Mesenchymal stem cell (in vitro differentiated cells and primary cell): Measurements from ENCODE around the gene IL36RN.

ENCODE experiments used
- DNase-seq: peaks from one replicate; pipeline ENCODE4 v3.0.0-alpha.2; 2013
- H2AFZ ChIP-seq: one replicate; pipeline ENCODE4 v1.6.1; 2013; ENCODE audit warnings: low read depth, mild to moderate bottlenecking, control low read depth, inconsistent platforms, low read length, moderate library complexity
- H2AK5ac ChIP-seq: 2 replicates; pipeline ENCODE4 v1.6.1; 2013; ENCODE audit warnings: low read length, moderate library complexity, mild to moderate bottlenecking, inconsistent platforms; ENCODE audit not compliant: severe bottlenecking
- H2BK120ac ChIP-seq: one replicate; pipeline ENCODE4 v1.6.1; 2013; ENCODE audit warnings: low read depth, mild to moderate bottlenecking, inconsistent platforms, low read length, moderate library complexity
- H2BK12ac ChIP-seq, 2 experiments: one replicate each; pipeline ENCODE4 v1.6.1; 2013; ENCODE audit warnings: inconsistent platforms in 2 of 2, low read length in 2 of 2, mild to moderate bottlenecking in 2 of 2, moderate library complexity in 2 of 2, control low read depth in 1 of 2
- H2BK15ac ChIP-seq: one replicate; pipeline ENCODE4 v1.6.1; 2013; ENCODE audit warnings: mild to moderate bottlenecking, low read depth, inconsistent platforms; ENCODE audit not compliant: poor library complexity, severe bottlenecking
- H2BK5ac ChIP-seq: 2 replicates; pipeline ENCODE4 v1.6.1; 2013; ENCODE audit warnings: low read depth, mild to moderate bottlenecking, low read length, control low read depth, inconsistent platforms; ENCODE audit not compliant: poor library complexity, severe bottlenecking
- H3K14ac ChIP-seq, 2 experiments: one replicate each; pipeline ENCODE4 v1.6.1; 2013; ENCODE audit warnings: inconsistent platforms in 2 of 2, low read length in 2 of 2, control low read depth in 1 of 2, mild to moderate bottlenecking in 1 of 2, moderate library complexity in 1 of 2
- H3K18ac ChIP-seq, 2 experiments: one replicate each; pipeline ENCODE4 v1.6.1; 2013; ENCODE audit warnings: inconsistent platforms in 2 of 2, low read length in 2 of 2, control low read depth in 1 of 2, low read depth in 1 of 2, mild to moderate bottlenecking in 1 of 2
- H3K23ac ChIP-seq, 2 experiments: one replicate each; pipeline ENCODE4 v1.6.1; 2013; ENCODE audit warnings: inconsistent platforms in 2 of 2, low read length in 2 of 2, mild to moderate bottlenecking in 2 of 2, moderate library complexity in 2 of 2, control low read depth in 1 of 2
- H3K27ac ChIP-seq: 2 replicates; pipeline ENCODE4 v1.5.1; 2013; ENCODE audit warnings: mild to moderate bottlenecking, moderate library complexity, low read length, control low read depth, inconsistent platforms; ENCODE audit not compliant: poor library complexity, severe bottlenecking
- H3K27me3 ChIP-seq, 2 experiments: 2 replicates each; pipeline versions ENCODE4 v1.6.1 to v1.7.0; 2013; ENCODE audit warnings: low read length in 2 of 2, mild to moderate bottlenecking in 2 of 2, moderate library complexity in 2 of 2, control low read depth in 1 of 2, inconsistent platforms in 1 of 2; ENCODE audit not compliant: control insufficient read depth in 1 of 2, insufficient read depth in 1 of 2
- H3K36me3 ChIP-seq, 2 experiments: 2 replicates each; pipeline versions ENCODE4 v1.6.1 to v1.7.0; 2013; ENCODE audit warnings: low read length in 2 of 2, control low read depth in 1 of 2, inconsistent platforms in 1 of 2, low read depth in 1 of 2, mild to moderate bottlenecking in 1 of 2; ENCODE audit not compliant: insufficient read depth in 2 of 2, control insufficient read depth in 1 of 2
- H3K4ac ChIP-seq, 2 experiments: one replicate each; pipeline ENCODE4 v1.6.1; 2013; ENCODE audit warnings: inconsistent platforms in 2 of 2, low read length in 2 of 2, mild to moderate bottlenecking in 2 of 2, moderate library complexity in 2 of 2, control low read depth in 1 of 2, low read depth in 1 of 2
- H3K4me1 ChIP-seq: 2 replicates; pipeline ENCODE4 v1.6.1; 2013; ENCODE audit warnings: low read depth, low read length, control low read depth; ENCODE audit not compliant: control insufficient read depth, insufficient read depth
- H3K4me2 ChIP-seq: 2 replicates; pipeline ENCODE4 v1.6.1; 2013; ENCODE audit warnings: low read length, mild to moderate bottlenecking, inconsistent platforms; ENCODE audit not compliant: poor library complexity, severe bottlenecking
- H3K4me3 ChIP-seq, 2 experiments: 2 replicates each; pipeline versions ENCODE4 v1.5.1 to v1.7.0; 2013; ENCODE audit warnings: low read length in 2 of 2, mild to moderate bottlenecking in 2 of 2, control low read depth in 1 of 2, low read depth in 1 of 2; ENCODE audit not compliant: insufficient read depth in 1 of 2
- H3K79me1 ChIP-seq: replicated peaks from 2 replicates; pipeline ENCODE4 v1.6.1; 2013; ENCODE audit warnings: mild to moderate bottlenecking, control low read depth, low read length, inconsistent platforms; ENCODE audit not compliant: poor library complexity, severe bottlenecking
- H3K9ac ChIP-seq: 2 replicates; pipeline ENCODE4 v1.7.0; 2013; ENCODE audit warnings: mild to moderate bottlenecking, low read length, moderate library complexity
- H3K9me3 ChIP-seq: 2 replicates; pipeline ENCODE4 v1.7.0; 2013; ENCODE audit warnings: mild to moderate bottlenecking, low read length; ENCODE audit not compliant: control insufficient read depth
- H4K8ac ChIP-seq: one replicate; pipeline ENCODE4 v1.6.1; 2013; ENCODE audit warnings: inconsistent platforms, mild to moderate bottlenecking, low read length, moderate library complexity
- H4K91ac ChIP-seq: one replicate; pipeline ENCODE4 v1.6.1; 2013; ENCODE audit warnings: mild to moderate bottlenecking, low read length, inconsistent platforms
- WGBS: methylation state at CpG from one replicate; pipeline ENCODE4 v1.1.7; 2013; ENCODE audit warnings: mixed read lengths; 5-methylcytosine and 5-hydroxymethylcytosine counted together

IL36RN gene

DNA sequence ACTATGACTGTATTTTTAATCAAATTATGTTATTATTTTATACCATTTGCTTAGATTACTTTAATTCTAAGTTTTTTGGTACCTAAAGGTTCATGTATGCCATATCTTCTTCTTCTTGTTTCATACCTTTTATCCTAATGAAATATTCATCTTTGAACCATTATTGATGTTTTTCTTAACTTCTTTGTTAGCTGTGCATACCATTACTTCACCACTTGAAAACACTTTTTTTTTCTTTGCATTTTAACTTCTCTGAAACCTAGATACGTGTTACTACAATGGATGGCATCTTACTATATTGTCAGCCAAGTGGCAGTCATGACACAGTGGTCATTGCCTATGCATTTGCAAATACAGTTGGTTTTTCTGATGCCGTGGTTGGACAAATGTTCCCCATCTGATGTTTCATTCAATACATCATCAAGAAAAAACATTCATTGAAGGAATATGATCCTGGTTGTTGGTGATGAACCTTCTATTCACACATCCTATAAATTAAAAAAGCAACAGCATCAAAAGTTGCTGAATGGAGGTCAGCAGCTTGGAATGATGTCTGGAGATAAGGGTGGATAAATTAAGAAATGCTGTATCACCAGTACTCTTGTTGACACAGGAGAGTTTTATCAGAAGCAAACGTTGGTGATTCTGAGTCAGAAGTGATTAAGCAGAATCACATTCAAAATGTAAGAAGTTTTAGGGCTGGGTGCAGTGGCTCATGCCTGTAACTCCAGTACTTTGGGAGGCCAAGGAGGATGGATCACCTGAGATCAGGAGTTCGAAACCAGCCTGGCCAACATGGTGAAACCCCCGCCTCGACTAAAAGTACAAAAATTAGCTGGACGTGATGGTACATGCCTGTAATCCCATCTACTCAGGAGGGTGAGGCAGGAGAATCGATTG lies 46.3 kb upstream of the IL36RN start:
- H3K27me3 ChIP-seq, result peaks cover 8 to 16% of the 10 kb centered on the region in 2 experiments
- H3K4me3 ChIP-seq, result no peak overlapping the region
- no peak overlapping the region for H2BK5ac ChIP-seq
- H3K4ac ChIP-seq, result no peak overlapping the region
- H2BK15ac ChIP-seq, result no peak overlapping the region
- H3K79me1 ChIP-seq, result no peaks in the 10 kb centered on the region
- DNase-seq, result no peak
- 64% methylated on average over 6 of the region's 8 CpGs for WGBS
- no peak overlapping the region for H4K8ac ChIP-seq
- H3K9me3 ChIP-seq, result no peaks in the 10 kb centered on the region
- no peak overlapping the region for H2BK12ac ChIP-seq
- no peak overlapping the region for H2BK120ac ChIP-seq
- no peak overlapping the region for H3K27ac ChIP-seq
- no peak overlapping the region for H3K14ac ChIP-seq
- no peak overlapping the region for H3K4me2 ChIP-seq
- H3K36me3 ChIP-seq, result no peaks in the 10 kb centered on the region
- no peak overlapping the region for H3K23ac ChIP-seq
- no peak overlapping the region for H3K18ac ChIP-seq
- no peak overlapping the region for H4K91ac ChIP-seq
- no peaks in the 10 kb centered on the region for H3K4me1 ChIP-seq
- no peak overlapping the region for H2AFZ ChIP-seq
- H3K9ac ChIP-seq, result no peak overlapping the region
- H2AK5ac ChIP-seq, result no peak overlapping the region

DNA sequence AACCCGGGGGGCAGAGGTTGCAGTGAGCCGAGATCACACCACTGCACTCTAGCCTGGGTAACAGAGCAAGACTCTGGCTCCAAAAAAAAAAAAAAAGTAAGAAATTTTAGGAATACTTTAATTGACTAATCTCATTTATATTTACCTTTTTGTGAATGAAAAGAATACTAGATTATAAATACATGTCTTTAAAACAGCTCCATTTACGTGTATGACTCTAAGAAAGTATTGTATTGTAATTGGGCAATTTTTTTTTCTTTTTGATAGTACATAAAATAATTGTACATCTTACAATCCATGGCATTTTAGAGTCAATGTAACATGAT lies 45.7 kb upstream of the IL36RN start:
- H3K9me3 ChIP-seq, result no peaks in the 10 kb centered on the region
- H2AFZ ChIP-seq, result no peak overlapping the region
- H3K4ac ChIP-seq, result no peak overlapping the region
- DNase-seq, result no peak
- H3K14ac ChIP-seq, result no peak overlapping the region
- H2BK120ac ChIP-seq, result no peak overlapping the region
- no peaks in the 10 kb centered on the region for H3K79me1 ChIP-seq
- H3K4me2 ChIP-seq, result no peak overlapping the region
- H2BK15ac ChIP-seq, result no peak overlapping the region
- peaks cover 15 to 16% of the 10 kb centered on the region in 2 experiments for H3K27me3 ChIP-seq
- no peak overlapping the region for H2BK5ac ChIP-seq
- H3K18ac ChIP-seq, result no peak overlapping the region
- H4K91ac ChIP-seq, result no peak overlapping the region
- no CpG with 5 or more reads among the region's 3 CpGs for WGBS
- H3K4me3 ChIP-seq, result no peak overlapping the region
- no peak overlapping the region for H2BK12ac ChIP-seq
- no peak overlapping the region for H2AK5ac ChIP-seq
- H3K36me3 ChIP-seq, result no peaks in the 10 kb centered on the region
- no peak overlapping the region for H3K27ac ChIP-seq
- H4K8ac ChIP-seq, result no peak overlapping the region
- H3K9ac ChIP-seq, result no peak overlapping the region
- H3K4me1 ChIP-seq, result no peaks in the 10 kb centered on the region
- H3K23ac ChIP-seq, result no peak overlapping the region

DNA sequence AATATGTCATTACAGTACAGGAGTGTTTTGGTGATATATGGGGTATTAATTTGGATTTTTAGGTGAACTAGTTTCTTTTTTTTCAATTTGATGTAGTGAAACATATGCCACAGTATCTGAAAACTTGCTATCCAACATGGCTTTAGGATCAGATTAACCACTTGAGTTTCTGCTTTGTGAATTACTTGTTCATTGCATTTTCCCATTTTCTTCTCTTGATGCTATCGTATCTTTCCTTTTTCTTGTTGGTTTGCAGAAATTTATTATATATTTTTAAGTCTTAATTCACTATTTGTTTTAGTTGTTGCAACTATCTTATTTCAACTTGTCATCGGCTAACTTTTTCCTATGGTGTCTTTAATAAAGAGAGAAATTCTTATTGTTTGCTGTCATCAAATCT lies 44.9 kb upstream of the IL36RN start:
- no peak overlapping the region for H3K27ac ChIP-seq
- H3K18ac ChIP-seq, result no peak overlapping the region
- H3K23ac ChIP-seq, result no peak overlapping the region
- H4K8ac ChIP-seq, result no peak overlapping the region
- H2BK5ac ChIP-seq, result no peak overlapping the region
- no peaks in the 10 kb centered on the region for H3K36me3 ChIP-seq
- H3K4me2 ChIP-seq, result no peak overlapping the region
- H3K4me1 ChIP-seq, result no peaks in the 10 kb centered on the region
- no peaks in the 10 kb centered on the region for H3K9me3 ChIP-seq
- no peak overlapping the region for H2BK120ac ChIP-seq
- DNase-seq, result no peak
- no peaks in the 10 kb centered on the region for H3K79me1 ChIP-seq
- no peak overlapping the region for H3K4ac ChIP-seq
- H2AFZ ChIP-seq, result no peak overlapping the region
- no peak overlapping the region for H2BK15ac ChIP-seq
- peaks cover 22% of the 10 kb centered on the region in 2 experiments for H3K27me3 ChIP-seq
- H2BK12ac ChIP-seq, result no peak overlapping the region
- H2AK5ac ChIP-seq, result no peak overlapping the region
- H3K4me3 ChIP-seq, result no peak overlapping the region
- no peak overlapping the region for H3K14ac ChIP-seq
- no peak overlapping the region for H4K91ac ChIP-seq
- H3K9ac ChIP-seq, result no peak overlapping the region
- WGBS, result no CpG with 5 or more reads among the region's 2 CpGs

DNA sequence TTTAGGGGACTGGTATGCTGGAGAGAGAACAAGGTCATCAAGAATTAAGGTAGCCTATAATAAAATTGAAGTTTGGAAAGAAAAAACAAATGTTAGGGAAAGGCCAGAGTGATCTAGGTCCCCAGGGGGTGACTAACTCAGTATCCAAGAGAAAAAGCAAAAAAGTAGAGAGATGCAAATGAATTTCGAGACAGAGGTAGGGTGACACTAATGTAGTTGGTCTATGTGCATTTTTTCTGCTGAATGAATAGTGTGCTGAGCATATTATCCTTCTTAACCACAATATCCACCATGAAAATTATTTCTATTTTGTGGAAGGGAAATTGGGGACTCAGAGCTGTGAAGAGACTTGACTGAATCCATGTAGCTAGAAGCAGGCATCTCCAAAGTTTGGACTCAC lies 44.0 kb upstream of the IL36RN start:
- no peak overlapping the region for H3K4me2 ChIP-seq
- no peak overlapping the region for H2AFZ ChIP-seq
- no peak overlapping the region for H2BK12ac ChIP-seq
- H3K36me3 ChIP-seq, result no peaks in the 10 kb centered on the region
- H3K9ac ChIP-seq, result no peak overlapping the region
- H3K23ac ChIP-seq, result no peak overlapping the region
- H4K91ac ChIP-seq, result no peak overlapping the region
- WGBS, result 22% methylated on average over 1 of the region's 1 CpG
- no peaks in the 10 kb centered on the region for H3K4me1 ChIP-seq
- H3K4me3 ChIP-seq, result no peak overlapping the region
- no peak overlapping the region for H3K14ac ChIP-seq
- H4K8ac ChIP-seq, result no peak overlapping the region
- H3K18ac ChIP-seq, result no peak overlapping the region
- H3K4ac ChIP-seq, result no peak overlapping the region
- no peak overlapping the region for H2BK5ac ChIP-seq
- H3K27me3 ChIP-seq, result peaks cover 22 to 27% of the 10 kb centered on the region in 2 experiments
- H3K9me3 ChIP-seq, result no peaks in the 10 kb centered on the region
- H2BK15ac ChIP-seq, result no peak overlapping the region
- H2AK5ac ChIP-seq, result no peak overlapping the region
- H3K79me1 ChIP-seq, result no peaks in the 10 kb centered on the region
- no peak overlapping the region for H3K27ac ChIP-seq
- no peak for DNase-seq
- no peak overlapping the region for H2BK120ac ChIP-seq
